MM.1S (cell line): ENCODE results near the gene PIK3R2.
A peak's percentile ranks its signal among the peaks of the same experiment; 100 is the strongest.

Source experiments
- DNase-seq: peaks from one replicate; pipeline ENCODE4 v3.0.0-alpha.2; 2015
- H2AFZ ChIP-seq: fragments of 300-600 bp; sonication (generic); 2 replicates; pipeline ENCODE4 v1.6.0; 2016; ENCODE audit warnings: antibody characterized with exemption, low read length
- H3F3A ChIP-seq: fragments of 300-600 bp; sonication (generic); 2 replicates; pipeline ENCODE4 v1.6.1; 2016; ENCODE audit warnings: mild to moderate bottlenecking, antibody characterized with exemption, low read length, moderate library complexity, mixed read lengths; ENCODE audit not compliant: insufficient read depth
- H3K27ac ChIP-seq: fragments of 300-600 bp; sonication (generic); 2 replicates; pipeline ENCODE4 v1.5.1; 2016; ENCODE audit warnings: mild to moderate bottlenecking, low read length
- H3K27me3 ChIP-seq: fragments of 300-600 bp; sonication (generic); replicated peaks from 2 replicates; pipeline ENCODE4 v1.6.0; 2016; ENCODE audit warnings: low read length; ENCODE audit not compliant: insufficient read depth
- H3K36me3 ChIP-seq: fragments of 300-600 bp; sonication (generic); replicated peaks from 2 replicates; pipeline ENCODE4 v1.6.1; 2016; ENCODE audit warnings: mild to moderate bottlenecking, low read length, mixed read lengths; ENCODE audit not compliant: insufficient read depth
- H3K4me1 ChIP-seq: fragments of 300-600 bp; sonication (generic); 2 replicates; pipeline ENCODE4 v1.6.1; 2016; ENCODE audit warnings: low read length, mixed read lengths
- H3K4me2 ChIP-seq: fragments of 300-600 bp; sonication (generic); 2 replicates; pipeline ENCODE4 v1.6.0; 2016; ENCODE audit warnings: low read depth, low read length
- H3K4me3 ChIP-seq: fragments of 300-600 bp; sonication (generic); 2 replicates; pipeline ENCODE4 v1.5.1; 2016; ENCODE audit warnings: low read length, mixed read lengths
- H3K79me2 ChIP-seq: fragments of 300-600 bp; sonication (generic); 2 replicates; pipeline ENCODE4 v1.6.1; 2016; ENCODE audit warnings: mixed run types, low read length, mixed read lengths
- H3K9ac ChIP-seq: fragments of 300-600 bp; sonication (generic); 2 replicates; pipeline ENCODE4 v1.6.1; 2016; ENCODE audit warnings: low read length, mixed read lengths
- H3K9me2 ChIP-seq: fragments of 300-600 bp; sonication (generic); replicated peaks from 2 replicates; pipeline ENCODE4 v1.6.1; 2016; ENCODE audit warnings: mild to moderate bottlenecking, low read length, mixed read lengths; ENCODE audit not compliant: insufficient read depth
- H3K9me3 ChIP-seq: fragments of 300-600 bp; sonication (generic); replicated peaks from 2 replicates; pipeline ENCODE4 v1.6.1; 2016; ENCODE audit warnings: mild to moderate bottlenecking, low read length, mixed read lengths; ENCODE audit not compliant: insufficient read depth
- H4K20me1 ChIP-seq: fragments of 300-600 bp; sonication (generic); 2 replicates; pipeline ENCODE4 v1.6.1; 2016; ENCODE audit warnings: mild to moderate bottlenecking, low read length, moderate library complexity, mixed read lengths; ENCODE audit not compliant: insufficient read depth
- CTCF ChIP-seq: fragments of 300-600 bp; sonication (generic); IDR thresholded peaks from 2 replicates; pipeline ENCODE4 v1.5.1; 2016; ENCODE audit warnings: antibody characterized with exemption, low read length, mixed read lengths
- EZH2 ChIP-seq: fragments of 300-600 bp; sonication (generic); optimal IDR thresholded peaks from 2 replicates; pipeline ENCODE3; 2017; ENCODE audit warnings: low read depth, mild to moderate bottlenecking, antibody characterized with exemption, low read length, mixed read lengths
- EZH2phosphoT487 ChIP-seq: fragments of 300-600 bp; sonication (generic); IDR thresholded peaks from 2 replicates; pipeline ENCODE4 v1.6.1; 2018; ENCODE audit warnings: antibody characterized with exemption, low read length

The PIK3R2 gene

GRCh38 chr19:18121166-18121565 is 31.8 kb upstream of the PIK3R2 start:
- TF ChIP-seq EZH2 (no peak), EZH2phosphoT487 (no peak), CTCF (no peak)
- H4K20me1 ChIP-seq, result no peaks in the 10 kb centered on the region

GRCh38 chr19:18122424-18122823 is 30.5 kb upstream of the PIK3R2 start:
- Histone ChIP-seq H3K9ac (no peak overlapping the region), H3K36me3 (no peaks in the 10 kb centered on the region), H3K9me3 (no peaks in the 10 kb centered on the region), H3F3A (peaks cover 17% of the 10 kb centered on the region), H3K27me3 (no peaks in the 10 kb centered on the region), H3K4me1 (peaks cover 19% of the 10 kb centered on the region), H3K4me3 (no peak overlapping the region), H3K79me2 (peaks cover 31% of the 10 kb centered on the region), H4K20me1 (no peaks in the 10 kb centered on the region), H3K27ac (no peak overlapping the region), H3K9me2 (no peaks in the 10 kb centered on the region), H2AFZ (no peak overlapping the region), H3K4me2 (no peak overlapping the region)
- no peak for TF ChIP-seq EZH2
- no peak for TF ChIP-seq EZH2phosphoT487
- no peak for DNase-seq

More at GRCh38 chr19:18121166-18121565, 31.8 kb upstream of the PIK3R2 start:
- Histone ChIP-seq H2AFZ (no peak overlapping the region), H3K9me3 (no peaks in the 10 kb centered on the region), H3K4me1 (peaks cover 23% of the 10 kb centered on the region), H3K9ac (no peak overlapping the region), H3K4me2 (no peak overlapping the region), H3K27ac (peak overlapping the region; percentile 18; the same call in 1 of the 2 replicates), H3K27me3 (no peaks in the 10 kb centered on the region), H3K79me2 (peaks cover 31% of the 10 kb centered on the region), H3K4me3 (no peak overlapping the region), H3F3A (peaks cover 17% of the 10 kb centered on the region), H3K36me3 (no peaks in the 10 kb centered on the region), H3K9me2 (no peaks in the 10 kb centered on the region)
- DNase-seq, result no peak

- H3F3A ChIP-seq, result peaks cover 17% of the 10 kb centered on the region
- TF ChIP-seq CTCF, result no peak
- TF ChIP-seq EZH2, result no peak
- TF ChIP-seq EZH2phosphoT487, result no peak
- no peak overlapping the region for H3K27ac ChIP-seq
- no peaks in the 10 kb centered on the region for H4K20me1 ChIP-seq
- no peaks in the 10 kb centered on the region for H3K9me3 ChIP-seq
- H3K27me3 ChIP-seq, result no peaks in the 10 kb centered on the region
- H3K4me2 ChIP-seq, result no peak overlapping the region
- H3K4me1 ChIP-seq, result peaks cover 18% of the 10 kb centered on the region
- H3K79me2 ChIP-seq, result peaks cover 30% of the 10 kb centered on the region
- H3K9ac ChIP-seq, result no peak overlapping the region
- no peak overlapping the region for H2AFZ ChIP-seq
- no peaks in the 10 kb centered on the region for H3K9me2 ChIP-seq
- no peak overlapping the region for H3K4me3 ChIP-seq
- no peaks in the 10 kb centered on the region for H3K36me3 ChIP-seq
- DNase-seq, result no peak
These were observed 29.8 kb upstream of the PIK3R2 start for GRCh38 chr19:18122860-18123795.

- Histone ChIP-seq H3K9ac (no peak overlapping the region), H3K36me3 (no peaks in the 10 kb centered on the region)
These were observed 29.1 kb upstream of the PIK3R2 start for GRCh38 chr19:18123819-18124218.

More at GRCh38 chr19:18123819-18124218, 29.1 kb upstream of the PIK3R2 start:
- no peak for DNase-seq
- H3K9me2 ChIP-seq, result no peaks in the 10 kb centered on the region
- peaks cover 10% of the 10 kb centered on the region for H3F3A ChIP-seq
- H3K27me3 ChIP-seq, result no peaks in the 10 kb centered on the region
- no peaks in the 10 kb centered on the region for H4K20me1 ChIP-seq
- no peak overlapping the region for H2AFZ ChIP-seq
- peaks cover 23% of the 10 kb centered on the region for H3K79me2 ChIP-seq
- no peak overlapping the region for H3K4me2 ChIP-seq
- H3K4me3 ChIP-seq, result no peak overlapping the region
- H3K9me3 ChIP-seq, result no peaks in the 10 kb centered on the region
- H3K4me1 ChIP-seq, result peaks cover 14% of the 10 kb centered on the region
- no peak for TF ChIP-seq EZH2
- TF ChIP-seq CTCF, result no peak
- TF ChIP-seq EZH2phosphoT487, result no peak
- H3K27ac ChIP-seq, result no peak overlapping the region
